Activated CD8-positive, alpha-beta memory T cell treated with anti-CD3 and anti-CD28 coated beads for 36 hours (primary cell): ENCODE results near the gene PPP1R37. TPM values are rescaled to one million over a fixed set of nuclear protein-coding genes. Genes with fewer than 3 reads are reported as not detected.

Experiments
- CTCF ChIA-PET: fragments of 350-600 bp; sonication (Branson Sonifier 250); formaldehyde crosslinking; loops from one replicate; lab custom pipeline; 2021; ENCODE audit warnings: antibody characterized with exemption; lab: Charles Lee
- POLR2A ChIA-PET: fragments of 350-600 bp; sonication (Branson Sonifier 250); formaldehyde crosslinking; loops from one replicate; lab custom pipeline; 2021; ENCODE audit warnings: antibody characterized with exemption; lab: Charles Lee
- total RNA-seq, 2 experiments: library from RNA; stranded (reverse); gene quantifications; one replicate each; pipeline ENCODE4 v1.2.3, GENCODE V29; 2021

Gene PPP1R37
- total RNA-seq, 2 experiments from 2014 or later, result 13.8 to 14.7 TPM

DNA sequence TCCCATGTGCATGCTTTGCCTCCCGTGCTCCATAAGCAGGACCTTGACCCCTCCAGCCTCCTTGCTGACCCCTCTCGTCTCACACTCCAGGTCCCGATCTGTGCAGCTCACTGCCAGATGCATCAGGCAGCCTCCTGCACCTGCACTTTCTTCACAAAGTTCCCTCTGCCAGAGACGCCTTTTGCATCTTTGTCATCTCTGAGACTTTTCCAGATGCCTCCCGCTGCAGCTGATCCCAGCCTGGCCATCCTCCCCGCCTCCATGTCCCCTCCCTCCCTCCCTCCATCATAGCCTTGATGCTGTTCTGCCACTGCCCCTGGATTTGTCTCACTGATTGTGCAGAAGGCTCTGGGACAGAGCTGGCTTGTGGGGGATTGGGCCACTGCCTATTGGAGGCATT lies 29.9 kb downstream of the PPP1R37 start:
- CTCF ChIA-PET, result interaction anchor here (1.2 kb wide), 1 partner anchor 84 kb away, joined by 3 read pairs; the partner anchor contains the start of gene CLASRP
- POLR2A ChIA-PET, result no interaction called here

DNA sequence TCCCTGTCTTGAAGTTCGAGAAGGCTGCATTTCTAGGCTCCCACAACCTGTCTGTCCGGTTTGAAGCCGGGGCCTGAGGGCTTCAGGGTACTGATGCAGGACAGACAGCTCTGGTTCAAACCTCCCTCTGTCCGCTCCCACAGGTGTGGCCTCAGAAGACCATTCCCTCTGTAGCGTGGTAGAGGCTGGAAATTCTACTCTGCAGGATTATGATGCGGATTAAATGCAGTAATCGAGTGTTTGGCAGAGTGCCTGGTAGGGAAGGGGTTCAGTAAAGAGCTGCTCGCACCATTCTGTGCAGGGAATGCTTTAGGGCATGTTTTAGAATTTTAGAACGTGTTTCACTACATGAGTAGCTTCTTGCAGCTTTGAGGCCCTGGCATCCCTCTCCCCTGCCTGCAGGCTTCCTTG lies 30.5 kb downstream of the PPP1R37 start:
- ChIA-PET CTCF (interaction anchor here (0.6 kb wide), 1 partner anchor 31 kb away, joined by 3 read pairs; no protein-coding TSS in a partner anchor), POLR2A (no interaction called here)

DNA sequence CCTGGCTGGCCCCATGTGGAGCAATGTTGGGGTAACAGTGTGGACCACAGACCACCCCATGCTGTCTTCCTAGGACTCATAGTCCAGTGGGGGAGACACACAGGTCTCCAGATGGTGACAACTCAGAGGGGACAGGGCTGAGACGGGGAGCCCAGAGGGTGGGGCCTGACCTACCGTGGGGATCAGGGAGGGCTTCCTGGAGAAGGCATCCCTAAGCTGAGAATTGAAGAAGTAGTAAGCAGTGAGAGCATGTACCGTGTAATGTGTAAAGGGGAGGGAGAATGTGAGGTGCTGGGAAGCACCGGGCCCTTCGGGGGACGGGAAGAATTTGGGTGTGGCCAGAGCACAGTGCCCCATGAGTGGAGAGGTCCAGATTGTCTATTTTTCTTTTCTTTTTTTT lies 31.0 kb downstream of the PPP1R37 start:
- ChIA-PET CTCF (interaction anchor here (0.6 kb wide), 1 partner anchor 32 kb away, joined by 3 read pairs; no protein-coding TSS in a partner anchor), POLR2A (no interaction called here)

DNA sequence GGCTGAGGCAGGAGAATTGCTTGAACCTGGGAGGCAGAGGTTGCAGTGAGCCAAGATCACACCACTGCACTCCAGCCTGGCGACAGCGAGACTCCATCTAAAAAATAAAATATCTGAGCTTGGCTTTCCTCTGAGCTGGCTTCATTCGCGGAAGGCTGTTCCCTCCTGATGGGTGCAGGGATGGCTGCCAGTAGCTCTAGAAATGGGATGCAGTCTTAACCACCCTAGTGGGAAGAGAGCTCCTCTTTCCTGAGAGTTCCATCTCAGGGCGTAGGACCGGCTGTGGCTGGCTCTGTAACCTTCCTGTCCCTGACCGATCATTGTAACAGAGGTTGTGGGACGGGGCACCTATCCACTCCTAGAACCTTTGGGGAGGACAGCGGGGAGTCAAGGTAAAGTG lies 32.4 kb downstream of the PPP1R37 start:
- CTCF ChIA-PET, result interaction anchor here (0.8 to 2.1 kb wide), 6 partner anchors 10 to 59 kb away, joined by 3 to 8 read pairs (median 4); partner anchors contain the start of genes GEMIN7 and PPP1R37
- POLR2A ChIA-PET, result no interaction called here

DNA sequence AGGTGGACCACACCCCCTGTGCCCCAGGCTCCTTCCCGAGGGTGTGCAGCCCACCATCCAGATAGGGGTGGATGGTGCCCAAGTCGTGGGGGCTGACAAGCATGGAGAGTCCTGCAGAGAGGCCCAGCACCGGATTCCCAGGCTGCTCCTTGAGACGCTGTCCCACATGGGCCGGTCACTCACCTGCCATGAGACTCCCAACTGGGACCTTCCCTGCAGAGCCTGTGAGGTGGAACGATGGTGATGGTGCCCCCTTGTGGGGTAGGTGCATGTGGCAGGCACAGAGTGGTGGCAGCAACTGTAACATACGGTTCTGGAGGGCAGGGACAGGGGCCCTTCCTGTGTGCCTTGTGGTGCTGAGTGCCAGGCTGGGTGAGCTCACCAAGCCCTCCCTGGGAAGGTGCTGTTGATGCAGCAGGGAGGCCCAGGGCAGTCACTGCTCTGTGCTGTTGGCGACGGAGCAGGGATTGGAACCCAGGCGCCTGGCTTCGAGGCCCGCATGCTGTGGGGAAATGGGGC lies 33.1 kb downstream of the PPP1R37 start:
- ChIA-PET CTCF (interaction anchor here (0.5 to 2.1 kb wide), 7 partner anchors 11 to 59 kb away, joined by 3 to 8 read pairs (median 5); partner anchors contain the start of genes GEMIN7 and PPP1R37), POLR2A (no interaction called here)

DNA sequence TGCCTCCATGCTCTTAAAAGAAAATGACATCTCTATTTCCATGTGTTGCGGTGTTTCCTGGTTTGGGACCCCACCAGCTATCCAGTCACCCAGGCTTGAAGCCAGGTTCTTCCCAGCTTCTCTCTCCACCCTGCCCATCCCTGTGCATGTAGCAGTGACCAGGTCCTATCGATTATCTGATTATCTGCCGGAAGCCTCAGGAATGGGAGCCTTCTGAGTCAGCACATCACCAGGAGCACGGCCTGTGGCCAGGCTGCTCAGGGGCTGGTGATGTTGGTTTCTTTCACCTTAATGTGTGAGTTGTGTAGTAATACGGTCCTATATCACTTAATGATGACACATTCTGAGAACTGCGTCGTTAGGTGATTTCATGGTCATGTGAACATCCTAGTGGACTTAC lies 33.7 kb downstream of the PPP1R37 start:
- ChIA-PET CTCF (interaction anchor here (0.5 to 2.1 kb wide), 4 partner anchors 14 to 50 kb away, joined by 3 to 5 read pairs (median 4); partner anchors contain the start of genes GEMIN7 and PPP1R37), POLR2A (interaction anchor here (0.6 kb wide), 1 partner anchor 8 kb away, joined by 4 read pairs; no protein-coding TSS in a partner anchor)

DNA sequence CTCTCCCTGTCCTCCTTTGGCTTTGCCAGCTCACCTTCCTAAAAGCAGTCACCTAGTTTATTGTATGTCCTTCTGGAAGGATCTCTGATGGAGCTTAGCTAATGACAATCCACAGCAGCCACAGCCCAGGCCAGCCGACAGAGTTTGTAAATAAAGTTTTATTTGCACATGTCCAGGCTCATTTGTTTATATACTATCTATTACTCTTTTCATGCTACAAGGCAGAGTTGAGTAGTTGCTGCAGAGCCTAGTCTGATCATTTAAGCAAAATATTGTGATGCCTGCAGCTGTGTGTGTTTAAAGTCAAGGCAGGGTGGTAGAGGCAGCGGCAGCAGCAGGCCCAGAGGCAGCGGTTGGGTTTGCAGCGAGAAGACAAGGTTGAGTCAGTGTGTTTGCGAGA lies 35.2 kb downstream of the PPP1R37 start:
- ChIA-PET CTCF (interaction anchor here (0.7 to 1.2 kb wide), 2 partner anchors 36 to 139 kb away, joined by 3 read pairs; partner anchors contain the start of gene PPP1R37), POLR2A (interaction anchor here (0.6 kb wide), 1 partner anchor 202 kb away, joined by 11 read pairs; no protein-coding TSS in a partner anchor)

DNA sequence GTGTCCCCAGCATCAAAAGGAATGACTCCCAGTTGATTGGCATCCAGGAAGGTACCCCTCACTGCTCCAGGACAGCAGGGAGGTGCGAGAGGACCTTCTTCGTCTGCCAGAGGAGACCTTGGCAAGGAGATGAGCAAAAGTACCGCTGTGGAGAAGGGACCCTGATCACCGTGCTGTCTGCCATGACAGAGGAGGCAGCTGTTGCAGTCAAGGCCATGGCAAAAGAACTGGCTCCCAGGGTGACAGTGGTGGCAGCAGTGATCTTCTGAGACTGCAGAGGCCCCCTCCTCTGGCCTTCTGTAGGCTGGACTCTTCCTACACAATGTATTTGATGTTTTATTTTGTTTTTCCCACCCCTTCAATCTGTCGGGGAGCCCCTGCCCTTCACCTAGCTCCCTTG lies 35.8 kb downstream of the PPP1R37 start:
- ChIA-PET POLR2A (interaction anchor here (0.6 kb wide), 1 partner anchor 201 kb away, joined by 11 read pairs; no protein-coding TSS in a partner anchor), CTCF (no interaction called here)

DNA sequence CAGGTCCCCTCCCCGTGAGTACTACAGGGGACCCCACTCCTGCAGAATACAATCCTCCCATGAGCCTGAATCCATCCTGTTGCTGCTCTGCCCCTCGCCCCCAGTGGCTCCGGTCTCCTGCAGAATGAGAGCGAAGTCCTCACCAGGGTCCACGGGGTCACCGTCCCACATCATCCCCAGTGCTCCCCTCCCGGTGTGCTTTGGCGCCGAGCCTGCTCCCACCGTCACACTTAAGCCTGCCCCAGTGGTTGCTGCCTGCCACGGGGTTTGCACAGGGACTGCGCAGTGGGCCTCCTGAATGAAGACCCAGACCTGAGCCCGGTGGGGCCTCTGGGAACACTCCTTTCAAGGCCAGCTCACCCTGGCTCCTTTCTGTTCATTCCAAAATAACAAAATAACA lies 37.3 kb downstream of the PPP1R37 start:
- CTCF ChIA-PET, result no interaction called here
- POLR2A ChIA-PET, result no interaction called here

DNA sequence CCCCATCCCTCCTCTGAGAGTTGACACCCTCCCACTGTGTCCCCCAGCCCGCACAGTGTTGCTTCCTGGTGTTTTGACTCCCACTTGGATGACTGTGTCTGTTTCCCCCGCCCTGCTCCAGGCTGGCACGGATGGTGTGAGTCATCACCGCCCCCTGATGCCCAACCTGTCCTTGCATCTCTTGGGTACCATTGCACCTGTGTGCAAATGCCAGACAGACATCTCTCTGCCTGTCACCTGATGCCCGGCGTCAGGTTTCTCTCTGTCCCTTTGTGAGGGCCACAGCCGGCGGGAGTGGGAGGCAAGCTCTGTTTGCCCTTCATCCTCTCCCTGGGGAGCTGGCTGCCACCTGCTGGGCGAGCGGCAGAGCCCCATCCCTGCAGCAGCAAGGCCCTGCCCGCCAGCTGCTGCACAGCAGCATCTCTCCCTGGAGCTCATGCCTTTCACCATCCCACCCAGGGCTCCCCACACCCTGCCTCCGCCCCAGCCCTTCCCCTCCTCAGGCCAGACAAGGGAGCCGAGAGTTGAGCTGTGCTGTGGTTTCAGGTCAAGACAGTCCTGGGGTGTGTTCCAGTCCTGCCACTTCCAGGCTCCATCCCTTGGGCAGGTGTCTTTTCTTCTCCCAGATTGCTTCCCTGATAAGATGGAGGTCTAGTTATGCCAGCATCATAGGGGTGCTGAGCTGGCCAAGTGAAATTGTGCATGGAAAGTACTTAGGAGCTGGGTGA lies 38.1 kb downstream of the PPP1R37 start:
- POLR2A ChIA-PET, result no interaction called here
- CTCF ChIA-PET, result interaction anchor here (0.7 kb wide), 1 partner anchor 16 kb away, joined by 4 read pairs; no protein-coding TSS in a partner anchor

DNA sequence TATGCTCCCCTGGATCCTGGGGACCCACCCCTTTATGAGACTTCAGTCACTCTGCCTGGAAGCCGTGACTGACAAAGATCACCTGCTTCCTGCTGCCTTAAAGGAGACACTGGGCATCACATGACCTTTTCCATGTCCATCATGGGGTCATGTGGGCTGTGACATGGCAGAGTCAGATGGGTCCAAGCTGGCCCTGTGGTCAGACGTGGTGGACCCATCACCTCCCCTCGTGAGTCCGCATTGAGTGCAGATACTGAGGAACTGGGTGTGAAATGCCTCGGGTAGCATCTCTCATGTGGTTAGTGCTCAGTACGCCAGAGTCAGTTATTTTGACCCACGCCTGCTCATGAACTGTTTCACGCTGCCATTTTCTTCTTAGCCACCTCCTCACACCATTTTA lies 40.7 kb downstream of the PPP1R37 start:
- CTCF ChIA-PET, result no interaction called here
- POLR2A ChIA-PET, result no interaction called here

DNA sequence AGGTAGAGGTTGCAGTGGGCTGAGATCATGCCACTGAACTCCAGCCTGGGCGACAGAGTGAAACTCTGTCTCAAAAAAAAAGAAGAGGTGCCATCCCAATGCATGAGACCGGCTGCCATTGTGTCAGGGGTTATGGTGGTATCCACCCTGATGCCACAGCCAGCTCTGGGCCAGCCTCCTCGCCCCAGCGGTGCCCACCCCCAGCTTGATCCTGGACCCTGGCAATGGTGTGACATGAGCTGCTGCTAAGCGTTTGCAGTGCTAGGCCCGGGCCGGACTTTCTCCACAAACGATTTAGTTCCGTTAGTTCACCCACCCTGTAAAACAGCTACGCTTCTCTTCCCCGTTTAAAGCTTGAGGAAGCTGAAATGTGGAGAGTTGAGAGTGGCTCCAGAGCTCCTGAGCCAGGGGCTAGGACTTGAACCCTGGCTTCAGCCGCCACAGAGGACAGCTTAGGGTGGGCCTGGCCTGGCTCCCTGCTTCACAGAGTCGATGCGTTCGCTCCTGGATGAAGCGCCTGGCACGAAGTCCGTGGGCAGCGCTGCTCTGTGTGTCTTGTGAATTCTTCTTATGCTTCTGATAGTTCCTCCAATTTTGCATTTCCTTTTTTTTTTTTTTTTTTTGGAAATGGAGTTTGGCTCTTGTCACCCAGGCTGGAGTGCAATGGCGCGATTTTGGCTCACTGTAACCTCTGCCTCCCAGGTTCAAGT lies 42.4 kb downstream of the PPP1R37 start:
- ChIA-PET CTCF (no interaction called here), POLR2A (no interaction called here)

DNA sequence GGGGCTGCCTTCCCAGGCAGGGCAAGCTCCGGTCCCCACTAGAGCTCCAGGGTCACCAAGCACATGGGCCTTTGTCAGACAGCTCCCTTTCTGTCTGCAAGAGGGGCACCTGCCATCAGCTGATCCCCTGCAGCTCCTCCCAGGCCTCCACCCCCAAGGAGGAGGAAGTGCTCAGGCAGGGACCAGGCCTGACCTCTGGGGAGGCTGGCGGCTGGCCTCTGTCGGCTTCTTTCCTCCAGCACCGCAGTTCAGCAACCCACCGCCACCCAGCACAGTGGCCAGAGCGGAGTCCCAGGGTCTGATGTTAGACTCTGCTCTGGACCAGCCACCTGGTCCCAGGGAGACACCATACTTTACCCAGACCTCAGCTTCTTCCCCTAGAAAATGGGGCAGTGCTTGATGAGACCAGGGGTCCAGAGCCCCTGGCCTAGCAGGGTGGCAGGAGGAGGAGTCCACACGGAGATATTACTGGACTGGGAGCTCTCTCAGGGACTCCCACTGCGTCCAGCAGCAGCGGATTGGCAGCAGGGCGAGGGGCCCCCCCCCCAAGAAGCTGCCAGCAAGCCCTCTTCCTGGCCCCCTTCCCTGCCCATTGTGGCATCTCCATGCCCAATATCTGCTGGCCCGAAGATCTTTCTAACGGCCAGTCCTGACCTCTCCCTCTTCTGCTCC lies 43.7 kb downstream of the PPP1R37 start:
- CTCF ChIA-PET, result interaction anchor here (1.2 kb wide), 1 partner anchor 77 kb away, joined by 3 read pairs; no protein-coding TSS in a partner anchor
- POLR2A ChIA-PET, result no interaction called here

DNA sequence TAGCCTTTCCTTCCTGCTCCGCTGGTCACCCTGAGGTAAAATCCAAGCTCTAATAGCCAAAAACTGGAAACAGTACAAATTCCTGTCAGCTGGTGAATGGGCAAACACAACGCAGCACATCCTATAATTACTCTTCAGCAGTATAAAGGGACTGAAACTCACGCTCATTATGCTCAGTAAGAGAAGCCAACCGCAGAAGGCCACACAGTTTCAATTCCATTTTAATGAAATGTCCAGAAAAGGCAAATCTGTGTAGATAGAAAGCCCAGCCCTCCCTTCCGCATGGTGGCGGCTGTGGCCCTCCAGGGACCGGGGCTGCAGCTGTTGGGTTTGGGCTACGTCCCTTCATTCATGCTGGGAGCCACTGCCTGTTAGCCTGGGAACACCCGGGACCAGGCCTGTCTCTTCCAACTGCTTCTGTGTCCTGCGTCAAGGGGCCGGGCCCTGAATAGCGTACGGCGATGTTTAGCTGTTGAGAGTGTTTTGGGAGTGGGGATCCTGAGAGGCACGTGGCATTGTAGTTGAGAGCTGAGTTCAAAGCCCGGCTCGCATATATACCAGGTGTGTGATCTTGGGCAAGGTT lies 44.3 kb downstream of the PPP1R37 start:
- POLR2A ChIA-PET, result no interaction called here

DNA sequence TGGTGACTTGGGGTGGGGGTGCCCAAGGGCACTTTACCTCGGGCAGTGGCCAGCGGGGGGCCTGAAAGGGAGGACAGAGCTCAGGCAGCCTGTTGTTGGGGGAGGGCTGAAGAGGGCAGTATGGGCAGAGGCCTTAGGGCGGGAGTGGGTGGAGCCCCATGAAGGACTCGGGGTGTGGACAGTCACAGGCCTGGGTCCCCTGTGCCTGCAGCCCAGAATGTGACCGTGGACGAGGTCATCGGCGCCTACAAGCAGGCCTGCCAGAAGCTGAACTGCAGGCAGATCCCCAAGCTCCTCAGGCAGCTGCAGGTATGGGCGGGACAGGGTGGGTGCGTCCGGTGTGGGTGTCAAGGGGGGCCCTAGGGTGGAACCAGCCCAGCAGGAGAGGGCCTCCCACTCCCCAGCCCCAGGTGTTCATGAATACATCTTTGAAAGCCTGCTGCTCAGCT lies 45.3 kb downstream of the PPP1R37 start:
- CTCF ChIA-PET, result interaction anchor here (0.7 to 1.2 kb wide), 2 partner anchors 12 to 26 kb away, joined by 3 read pairs; no protein-coding TSS in a partner anchor
- POLR2A ChIA-PET, result no interaction called here

More for the DNA sequence above, 44.3 kb downstream of the PPP1R37 start:
- CTCF ChIA-PET, result interaction anchor here (1.2 kb wide), 1 partner anchor 78 kb away, joined by 3 read pairs; no protein-coding TSS in a partner anchor

DNA sequence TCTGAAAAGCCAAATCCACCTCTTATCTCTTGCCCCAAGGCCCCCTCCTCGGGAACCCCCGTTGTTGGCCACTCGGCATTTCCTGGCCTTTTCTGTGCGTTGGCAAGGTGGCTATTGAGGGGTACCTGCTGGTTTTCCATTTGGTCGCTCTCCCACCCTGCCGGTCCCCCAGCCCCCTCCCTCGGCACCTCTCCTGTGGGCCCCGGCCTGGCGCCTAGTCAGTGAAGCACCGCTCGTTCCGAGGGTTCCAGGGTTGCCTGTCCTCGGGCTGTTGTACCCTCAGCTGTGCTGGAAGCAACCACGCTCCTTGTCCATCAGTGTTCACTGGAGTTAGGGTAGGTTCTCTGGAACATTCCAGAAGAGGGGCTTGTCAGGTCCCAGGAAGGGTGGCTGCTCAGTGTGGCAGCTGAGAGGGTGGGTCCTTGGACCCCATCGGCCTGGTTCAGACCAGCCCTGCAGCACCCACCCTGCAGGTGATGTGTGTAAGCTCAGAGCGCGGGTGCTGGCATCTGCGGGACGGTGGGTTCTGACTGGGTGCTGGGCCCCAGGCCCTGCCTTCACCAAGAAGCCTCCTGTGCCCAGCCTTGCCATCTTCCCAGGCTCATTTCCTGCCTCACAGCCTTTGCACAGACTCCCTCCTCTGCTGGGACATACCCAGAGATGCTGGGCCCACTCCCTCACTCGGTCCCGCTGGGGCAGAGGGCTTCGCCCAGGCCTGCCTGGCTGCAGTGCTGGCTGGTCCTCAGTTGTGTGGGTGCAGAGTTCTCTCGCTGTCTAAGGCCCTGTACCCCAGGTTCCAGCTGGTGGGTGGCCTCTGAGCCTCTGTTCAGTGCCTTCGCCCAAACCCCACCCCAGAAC lies 46.5 kb downstream of the PPP1R37 start:
- POLR2A ChIA-PET, result no interaction called here
- CTCF ChIA-PET, result no interaction called here

DNA sequence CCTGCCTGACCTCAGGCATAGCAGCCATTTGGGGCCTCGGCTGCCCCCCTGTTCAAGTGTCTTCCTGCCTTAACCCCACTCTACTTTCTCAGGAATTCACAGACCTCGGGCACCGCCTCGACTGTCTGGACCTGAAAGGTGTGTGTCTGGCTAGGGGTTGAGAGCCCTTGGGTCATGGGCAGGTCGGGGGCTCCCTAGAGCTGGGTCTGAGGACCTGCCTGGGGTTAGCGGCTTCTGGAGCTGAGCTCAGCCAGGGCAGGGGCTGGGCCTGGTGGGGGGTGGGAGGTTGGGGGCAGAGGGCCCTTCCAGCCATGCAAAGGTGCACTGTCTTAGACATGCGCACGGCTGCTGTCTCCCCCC lies 47.1 kb downstream of the PPP1R37 start:
- ChIA-PET POLR2A (no interaction called here), CTCF (no interaction called here)

DNA sequence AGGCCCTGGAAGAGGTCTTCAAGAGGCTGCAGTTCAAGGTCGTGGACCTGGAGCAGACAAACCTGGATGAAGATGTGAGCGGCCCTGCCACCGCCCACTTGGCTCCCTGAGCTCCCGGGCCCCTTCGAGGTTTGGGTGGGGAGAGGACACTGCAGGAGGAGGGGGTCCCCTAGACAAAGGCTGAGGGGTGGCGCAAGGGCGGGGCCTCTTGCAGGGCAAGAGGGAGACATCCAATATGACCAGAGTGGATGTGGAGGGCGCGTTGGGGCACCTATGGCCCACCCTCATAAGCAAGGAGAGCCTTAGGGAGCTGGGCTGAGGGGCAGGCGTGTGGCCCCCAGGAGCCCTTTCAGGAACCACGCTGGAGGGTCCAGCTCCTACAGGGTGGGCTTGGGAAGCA lies 47.6 kb downstream of the PPP1R37 start:
- POLR2A ChIA-PET, result no interaction called here
- CTCF ChIA-PET, result no interaction called here
